GM18526 (cell line): ENCODE data around the gene SHE.

ENCODE experiments used
- POLR2A ChIP-seq: IDR thresholded peaks from 3 replicates; pipeline ENCODE4 v1.6.1; 2011; ENCODE audit not compliant: insufficient read length; ENCODE audit errors: extremely low read depth

The SHE gene

GRCh38 chr1:154466921-154467417, 35.2 kb downstream of the SHE start:
- TF ChIP-seq POLR2A: no peak

GRCh38 chr1:154466206-154466605, 36.0 kb downstream of the SHE start:
- TF ChIP-seq POLR2A: no peak

GRCh38 chr1:154465621-154466195, 36.5 kb downstream of the SHE start:
- TF ChIP-seq POLR2A: no peak

- TF ChIP-seq POLR2A: no peak
Observed at GRCh38 chr1:154463512-154463990, 38.7 kb downstream of the SHE start.

- no peak for TF ChIP-seq POLR2A
Observed at GRCh38 chr1:154460695-154461260, 41.4 kb downstream of the SHE start.

- no peak for TF ChIP-seq POLR2A
Observed at GRCh38 chr1:154459080-154459479, 43.1 kb downstream of the SHE start.

- TF ChIP-seq POLR2A: no peak
Observed at GRCh38 chr1:154456631-154457030, 45.6 kb downstream of the SHE start.

- TF ChIP-seq POLR2A: no peak
Observed at GRCh38 chr1:154454386-154455120, 47.7 kb downstream of the SHE start.

- TF ChIP-seq POLR2A: no peak
Observed at GRCh38 chr1:154453574-154454352, 48.4 kb downstream of the SHE start.

GRCh38 chr1:154453161-154453560, 49.1 kb downstream of the SHE start:
- no peak for TF ChIP-seq POLR2A

- no peak for TF ChIP-seq POLR2A
Observed at GRCh38 chr1:154448331-154448811, 53.8 kb downstream of the SHE start.

GRCh38 chr1:154446789-154447188, 55.4 kb downstream of the SHE start:
- no peak for TF ChIP-seq POLR2A

- TF ChIP-seq POLR2A: no peak
Observed at GRCh38 chr1:154446292-154446691, 55.9 kb downstream of the SHE start.

- TF ChIP-seq POLR2A: no peak
Observed at GRCh38 chr1:154445040-154445472, 57.2 kb downstream of the SHE start.
